WERI-Rb-1 (cell line): ENCODE measurements around the gene IL20RA.

Experiments
- DNase-seq: peaks from one replicate; pipeline ENCODE4 v3.0.0-alpha.2; 2020
- H3K27ac ChIP-seq: fragments of 250-450 bp; sonication (Bioruptor Pico); 2 replicates; pipeline ENCODE4 v1.5.1; 2020; ENCODE audit warnings: mild to moderate bottlenecking, moderate library complexity
- H3K27me3 ChIP-seq: fragments of 250-450 bp; sonication (Bioruptor Pico); 2 replicates; pipeline ENCODE4 v1.5.1; 2021; ENCODE audit warnings: mild to moderate bottlenecking, low read depth, moderate library complexity; ENCODE audit not compliant: insufficient read depth, severe bottlenecking
- H3K36me3 ChIP-seq: fragments of 250-450 bp; sonication (Bioruptor Pico); 2 replicates; pipeline ENCODE4 v1.5.1; 2020; ENCODE audit warnings: mild to moderate bottlenecking, moderate library complexity
- H3K4me3 ChIP-seq: 2 replicates; pipeline ENCODE4 v1.5.1; 2011; ENCODE audit warnings: low read depth, mild to moderate bottlenecking, control low read depth, low read length
- H3K9me3 ChIP-seq: fragments of 250-450 bp; sonication (Bioruptor Pico); 2 replicates; pipeline ENCODE4 v1.5.1; 2021; ENCODE audit warnings: mild to moderate bottlenecking, moderate library complexity; ENCODE audit not compliant: severe bottlenecking
- TF ChIP-seq, protein P1 (sequence below): IDR thresholded peaks from 2 replicates; pipeline ENCODE4 v1.5.1; 2011; ENCODE audit warnings: low read depth, mild to moderate bottlenecking, control low read depth, inconsistent platforms, low read length

The IL20RA gene

DNA sequence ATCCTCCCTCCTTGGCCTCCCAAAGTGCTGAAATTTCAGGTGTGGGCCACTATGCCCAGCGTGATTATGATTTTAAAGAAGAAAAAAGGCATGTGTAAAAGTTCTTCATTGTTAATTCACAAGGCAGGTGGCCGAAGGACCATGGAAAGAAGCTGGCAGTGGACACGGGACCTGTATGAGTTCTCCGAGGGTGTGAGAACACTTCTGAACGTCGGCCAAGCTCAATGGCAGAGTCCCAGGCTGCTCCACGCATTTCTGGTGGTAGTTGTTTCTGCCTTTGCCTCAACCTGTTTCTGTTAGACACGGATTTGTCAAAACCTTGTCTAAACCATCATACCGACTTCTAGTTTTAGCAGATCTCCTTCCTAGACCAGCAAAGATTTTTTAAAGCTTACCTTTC lies 36.6 kb downstream of the IL20RA start:
- no peaks in the 10 kb centered on the region for H3K27me3 ChIP-seq

DNA sequence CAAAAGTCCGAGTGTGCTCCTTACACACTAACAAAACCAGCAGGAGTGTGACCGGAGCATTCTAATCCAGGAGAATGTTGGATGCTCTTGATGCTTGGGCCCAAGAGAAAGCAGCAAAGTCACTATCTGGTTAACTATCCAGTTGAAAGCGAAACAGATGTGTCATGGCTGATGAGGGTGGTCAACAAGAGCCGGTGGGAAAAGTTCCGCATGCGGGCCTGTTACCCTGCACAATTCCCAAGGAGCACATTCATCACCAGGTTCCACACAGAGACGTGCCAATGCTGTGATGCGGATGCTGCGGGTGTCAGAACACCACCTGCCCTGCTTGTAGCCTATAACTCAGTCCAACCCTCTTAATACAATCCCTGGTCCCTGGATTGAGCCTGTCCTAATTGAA lies 38.7 kb downstream of the IL20RA start:
- DNase-seq: no peak
- Histone ChIP-seq H3K4me3 (no peak overlapping the region), H3K27ac (no peak overlapping the region), H3K9me3 (no peaks in the 10 kb centered on the region), H3K27me3 (no peaks in the 10 kb centered on the region), H3K36me3 (no peaks in the 10 kb centered on the region)
- TF ChIP-seq, protein P1, sequence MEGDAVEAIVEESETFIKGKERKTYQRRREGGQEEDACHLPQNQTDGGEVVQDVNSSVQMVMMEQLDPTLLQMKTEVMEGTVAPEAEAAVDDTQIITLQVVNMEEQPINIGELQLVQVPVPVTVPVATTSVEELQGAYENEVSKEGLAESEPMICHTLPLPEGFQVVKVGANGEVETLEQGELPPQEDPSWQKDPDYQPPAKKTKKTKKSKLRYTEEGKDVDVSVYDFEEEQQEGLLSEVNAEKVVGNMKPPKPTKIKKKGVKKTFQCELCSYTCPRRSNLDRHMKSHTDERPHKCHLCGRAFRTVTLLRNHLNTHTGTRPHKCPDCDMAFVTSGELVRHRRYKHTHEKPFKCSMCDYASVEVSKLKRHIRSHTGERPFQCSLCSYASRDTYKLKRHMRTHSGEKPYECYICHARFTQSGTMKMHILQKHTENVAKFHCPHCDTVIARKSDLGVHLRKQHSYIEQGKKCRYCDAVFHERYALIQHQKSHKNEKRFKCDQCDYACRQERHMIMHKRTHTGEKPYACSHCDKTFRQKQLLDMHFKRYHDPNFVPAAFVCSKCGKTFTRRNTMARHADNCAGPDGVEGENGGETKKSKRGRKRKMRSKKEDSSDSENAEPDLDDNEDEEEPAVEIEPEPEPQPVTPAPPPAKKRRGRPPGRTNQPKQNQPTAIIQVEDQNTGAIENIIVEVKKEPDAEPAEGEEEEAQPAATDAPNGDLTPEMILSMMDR: no peak

More for the DNA sequence above, 36.6 kb downstream of the IL20RA start:
- no peak for DNase-seq
- Histone ChIP-seq H3K4me3 (no peak overlapping the region), H3K9me3 (no peaks in the 10 kb centered on the region), H3K36me3 (no peaks in the 10 kb centered on the region), H3K27ac (no peak overlapping the region)
- TF ChIP-seq, protein P1: no peak

DNA sequence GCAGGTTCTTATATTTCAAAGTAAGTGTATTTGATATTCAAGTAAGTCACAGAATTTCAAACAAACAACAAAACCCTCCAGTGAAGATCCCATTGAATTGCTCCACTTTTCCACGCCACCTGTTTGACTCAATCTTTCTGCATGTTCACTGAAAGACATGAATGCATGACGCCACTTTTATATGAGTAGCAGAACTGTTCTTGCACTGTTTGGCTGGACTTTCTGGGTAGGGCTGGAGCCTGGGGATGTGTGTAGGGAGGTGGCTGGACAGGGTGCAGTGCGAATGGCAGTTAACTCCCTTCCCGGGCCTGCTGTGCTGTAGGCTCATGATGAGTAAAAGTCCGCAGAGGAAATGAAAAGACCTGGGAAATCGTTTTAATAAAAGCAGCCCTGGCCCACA lies 39.7 kb downstream of the IL20RA start:
- no peaks in the 10 kb centered on the region for H3K27me3 ChIP-seq
- TF ChIP-seq, protein P1: no peak
- H3K27ac ChIP-seq: no peak overlapping the region
- H3K36me3 ChIP-seq: no peaks in the 10 kb centered on the region
- H3K9me3 ChIP-seq: no peaks in the 10 kb centered on the region
- no peak overlapping the region for H3K4me3 ChIP-seq
- DNase-seq: no peak

DNA sequence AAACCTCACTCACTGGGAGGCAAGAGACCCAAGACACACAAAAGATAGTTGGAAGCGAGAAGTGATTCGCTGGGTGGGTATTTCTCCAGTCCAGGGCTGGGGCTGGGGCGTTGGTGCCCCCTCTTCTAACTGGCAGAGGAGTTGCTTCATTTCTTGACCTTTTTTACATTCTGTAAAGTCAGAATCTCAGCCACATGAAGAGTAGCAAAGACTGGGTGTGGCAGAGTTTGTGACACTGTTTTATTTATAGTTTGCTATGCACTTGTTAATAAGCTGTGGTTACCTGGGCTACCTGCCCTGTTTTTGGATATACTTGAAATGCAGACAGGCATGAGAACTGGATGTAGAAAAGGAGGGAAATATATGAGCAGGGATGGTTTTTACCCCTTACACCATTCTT lies 42.3 kb downstream of the IL20RA start:
- TF ChIP-seq, protein P1: no peak
- Histone ChIP-seq H3K27me3 (no peaks in the 10 kb centered on the region), H3K27ac (no peak overlapping the region), H3K9me3 (no peaks in the 10 kb centered on the region), H3K36me3 (no peaks in the 10 kb centered on the region), H3K4me3 (no peak overlapping the region)
- DNase-seq: no peak

DNA sequence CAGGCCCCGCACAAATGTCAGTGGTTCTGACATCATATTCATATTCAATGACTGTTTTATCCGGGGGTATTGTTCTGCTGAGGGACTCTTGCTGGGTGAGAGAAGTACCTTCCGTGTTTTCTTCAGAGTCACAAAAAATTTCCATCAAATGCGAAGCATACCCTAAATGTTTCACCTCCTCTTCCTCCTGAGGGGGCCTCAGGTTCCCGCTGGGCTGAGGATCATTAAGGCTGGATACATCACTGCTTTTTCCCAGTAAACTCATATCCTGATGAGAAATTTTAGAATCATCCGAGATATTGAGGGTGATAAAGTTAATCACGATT lies 42.8 kb downstream of the IL20RA start:
- H3K27me3 ChIP-seq: no peaks in the 10 kb centered on the region
- H3K9me3 ChIP-seq: no peaks in the 10 kb centered on the region
- H3K27ac ChIP-seq: no peak overlapping the region
- H3K4me3 ChIP-seq: no peak overlapping the region
- no peak for DNase-seq
- TF ChIP-seq, protein P1: no peak
- H3K36me3 ChIP-seq: no peaks in the 10 kb centered on the region

DNA sequence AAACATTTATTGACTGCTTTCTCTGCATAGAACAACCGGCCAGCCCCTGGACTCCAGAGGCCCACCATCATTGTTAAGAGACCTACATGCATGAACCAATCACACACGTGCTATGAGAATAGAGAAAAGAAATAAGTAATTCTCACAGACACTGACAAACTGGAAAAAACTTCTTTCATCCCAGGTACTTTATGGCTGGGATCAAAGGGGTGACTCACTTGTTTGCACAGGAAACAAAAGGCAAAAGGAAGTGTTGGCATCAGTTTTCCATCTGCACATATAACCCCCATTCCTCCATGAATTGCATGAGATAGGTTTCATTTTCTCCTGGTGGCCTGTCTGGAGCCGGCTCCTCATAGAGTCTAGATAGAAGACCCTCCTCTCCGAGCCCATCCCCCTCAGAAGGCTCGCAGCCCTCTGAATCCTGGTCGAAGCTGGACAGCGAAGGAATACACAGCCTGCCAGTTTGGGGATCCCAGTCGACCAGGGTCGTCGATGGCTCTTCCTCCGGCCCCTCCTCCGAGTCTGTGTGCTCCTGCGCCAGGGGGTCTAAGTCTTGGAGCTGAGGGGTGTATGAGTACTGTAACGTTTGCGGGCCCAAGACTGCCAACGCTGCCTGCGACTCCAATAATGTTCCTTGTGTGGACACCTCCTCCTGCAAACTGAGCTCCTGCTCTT lies 43.3 kb downstream of the IL20RA start:
- no peak overlapping the region for H3K27ac ChIP-seq
- H3K27me3 ChIP-seq: no peaks in the 10 kb centered on the region
- DNase-seq: no peak
- TF ChIP-seq, protein P1: no peak
- H3K9me3 ChIP-seq: no peaks in the 10 kb centered on the region
- H3K4me3 ChIP-seq: no peak overlapping the region
- no peaks in the 10 kb centered on the region for H3K36me3 ChIP-seq
